ELR (cell line): ENCODE data around the gene PALM3.

Source experiments
- DNase-seq: peaks from one replicate; pipeline ENCODE4 v3.0.0-alpha.2; 2015; ENCODE audit warnings: low read depth

PALM3 gene

GRCh38 chr19:14061751-14062557, at the start of gene PALM3:
Gene PALM3 (minus strand): TSS chr19:14062076. CDS start chr19:14061980, 96 bp downstream.
- no peak for DNase-seq

GRCh38 chr19:14111486-14111885, 49.6 kb upstream of the PALM3 start:
- DNase-seq, result no peak

GRCh38 chr19:14110650-14111049, 48.8 kb upstream of the PALM3 start:
- DNase-seq, result no peak

GRCh38 chr19:14107581-14108461, 45.9 kb upstream of the PALM3 start:
- peak; percentile 55 for DNase-seq

GRCh38 chr19:14106840-14107239, 45.0 kb upstream of the PALM3 start:
- no peak for DNase-seq

GRCh38 chr19:14105680-14106079, 43.8 kb upstream of the PALM3 start:
- DNase-seq, result no peak

GRCh38 chr19:14103310-14103709, 41.4 kb upstream of the PALM3 start:
- DNase-seq, result no peak

GRCh38 chr19:14102756-14103155, 40.9 kb upstream of the PALM3 start:
- DNase-seq, result no peak

- DNase-seq, result no peak
Observed at GRCh38 chr19:14102102-14102696, 40.3 kb upstream of the PALM3 start.

GRCh38 chr19:14101003-14101545, 39.2 kb upstream of the PALM3 start:
- DNase-seq, result no peak

- no peak for DNase-seq
Observed at GRCh38 chr19:14097532-14098151, 35.8 kb upstream of the PALM3 start.

GRCh38 chr19:14096272-14096992, 34.6 kb upstream of the PALM3 start:
- no peak for DNase-seq

- DNase-seq, result no peak
Observed at GRCh38 chr19:14094854-14095253, 33.0 kb upstream of the PALM3 start.

GRCh38 chr19:14093117-14093823, 31.4 kb upstream of the PALM3 start:
- no peak for DNase-seq

- DNase-seq, result peak; percentile 24
Observed at GRCh38 chr19:14091813-14092462, 30.1 kb upstream of the PALM3 start.

GRCh38 chr19:14091081-14091812, 29.4 kb upstream of the PALM3 start:
- DNase-seq, result peak; percentile 85

- DNase-seq, result peak; percentile 88
Observed at GRCh38 chr19:14090509-14091080, 28.7 kb upstream of the PALM3 start, which contains the start of gene SAMD1. Gene SAMD1 (minus strand): TSS chr19:14090751.

GRCh38 chr19:14089662-14090508, 28.0 kb upstream of the PALM3 start:
- peak; percentile 76 for DNase-seq
